DND-41 (cell line): ENCODE data around the gene EMILIN2.

Source experiments
- ATAC-seq: fragments of 200-7000 bp; cut with Tn5 transposase; 3 replicates; pipeline ENCODE4 v1.9.1; 2021; ENCODE audit warnings: low read depth; ENCODE audit not compliant: insufficient read depth
- DNase-seq: peaks from one replicate; pipeline ENCODE4 v3.0.0-alpha.2; 2020
- H2AFZ ChIP-seq: 2 replicates; pipeline ENCODE4 v1.6.0; 2012; ENCODE audit warnings: low read depth, low read length
- H3K27ac ChIP-seq: 2 replicates; pipeline ENCODE4 v1.5.1; 2012; ENCODE audit warnings: low read length, inconsistent platforms
- H3K27me3 ChIP-seq: fragments of 200-600 bp; sonication (generic); 2 replicates; pipeline ENCODE4 v1.6.0; 2012; ENCODE audit warnings: low read length, mild to moderate bottlenecking, inconsistent platforms; ENCODE audit not compliant: insufficient read depth, poor library complexity
- H3K36me3 ChIP-seq: 2 replicates; pipeline ENCODE4 v1.5.1; 2012; ENCODE audit warnings: low read length, inconsistent platforms; ENCODE audit not compliant: insufficient read depth
- H3K4me1 ChIP-seq: 2 replicates; pipeline ENCODE4 v1.5.1; 2012; ENCODE audit warnings: mild to moderate bottlenecking, low read length; ENCODE audit not compliant: insufficient read depth
- H3K4me2 ChIP-seq: 2 replicates; pipeline ENCODE4 v1.6.0; 2012; ENCODE audit warnings: mild to moderate bottlenecking, moderate library complexity, low read length, inconsistent platforms; ENCODE audit not compliant: insufficient read depth
- H3K4me3 ChIP-seq, 2 experiments: fragments of 200-600 bp in 1 of 2; shearing (Covaris generic) in 1 of 2; 2 replicates each; pipeline ENCODE4 v1.5.1; 2012 to 2016; ENCODE audit warnings: inconsistent platforms in 2 of 2, low read length in 2 of 2, mild to moderate bottlenecking in 2 of 2, low read depth in 1 of 2, moderate library complexity in 1 of 2
- H3K79me2 ChIP-seq: 2 replicates; pipeline ENCODE4 v1.6.0; 2012; ENCODE audit warnings: low read length, inconsistent platforms; ENCODE audit not compliant: insufficient read depth
- H3K9ac ChIP-seq: 2 replicates; pipeline ENCODE4 v1.6.0; 2012; ENCODE audit warnings: low read depth, mild to moderate bottlenecking, inconsistent platforms, low read length, moderate library complexity
- H3K9me3 ChIP-seq: 2 replicates; pipeline ENCODE4 v1.5.1; 2012; ENCODE audit warnings: low read length, moderate library complexity, mild to moderate bottlenecking, inconsistent platforms; ENCODE audit not compliant: insufficient read depth, severe bottlenecking
- H4K20me1 ChIP-seq: 2 replicates; pipeline ENCODE4 v1.6.0; 2012; ENCODE audit warnings: low read length; ENCODE audit not compliant: insufficient read depth
- CTCF ChIP-seq: IDR thresholded peaks from 2 replicates; pipeline ENCODE4 v1.5.1; 2012; ENCODE audit warnings: borderline replicate concordance, low read length, moderate library complexity, mild to moderate bottlenecking; ENCODE audit not compliant: poor library complexity, severe bottlenecking; ENCODE audit errors: extremely low read depth
- EZH2 ChIP-seq: IDR thresholded peaks from 3 replicates; pipeline ENCODE4 v1.6.1; 2012; ENCODE audit warnings: borderline replicate concordance, low read depth, mild to moderate bottlenecking, moderate library complexity, low read length, inconsistent platforms; ENCODE audit not compliant: severe bottlenecking

Gene EMILIN2

GRCh38 chr18:2854875-2855274 is 8.1 kb downstream of the EMILIN2 start:
- no peaks in the 10 kb centered on the region for H3K9me3 ChIP-seq
- TF ChIP-seq EZH2 (no peak), CTCF (no peak)
- H3K36me3 ChIP-seq = no peaks in the 10 kb centered on the region
- no peaks in the 10 kb centered on the region for H3K79me2 ChIP-seq
- H3K9ac ChIP-seq = no peak overlapping the region
- no peaks in the 10 kb centered on the region for H3K4me1 ChIP-seq
- ATAC-seq (no peak), DNase-seq (no peak)
- no peaks in the 10 kb centered on the region for H4K20me1 ChIP-seq
- no peak overlapping the region for H2AFZ ChIP-seq
- H3K4me2 ChIP-seq = no peak overlapping the region
- no peak overlapping the region for H3K27ac ChIP-seq
- H3K27me3 ChIP-seq = peaks cover 23% of the 10 kb centered on the region
- no peak overlapping the region for H3K4me3 ChIP-seq

GRCh38 chr18:2855560-2856350 is 8.9 kb downstream of the EMILIN2 start:
- Histone ChIP-seq H3K4me2 (no peak overlapping the region), H3K79me2 (no peaks in the 10 kb centered on the region), H3K27ac (no peak overlapping the region), H3K4me1 (no peaks in the 10 kb centered on the region), H3K9me3 (no peaks in the 10 kb centered on the region), H3K4me3 (no peak overlapping the region), H3K36me3 (no peaks in the 10 kb centered on the region), H3K9ac (no peak overlapping the region), H2AFZ (no peak overlapping the region), H4K20me1 (no peaks in the 10 kb centered on the region), H3K27me3 (peaks cover 16% of the 10 kb centered on the region)
- TF ChIP-seq CTCF (no peak), EZH2 (no peak)
- no peak for DNase-seq
- ATAC-seq = no peak

GRCh38 chr18:2856547-2857170 is 9.9 kb downstream of the EMILIN2 start:
- Histone ChIP-seq H3K9me3 (no peaks in the 10 kb centered on the region), H3K36me3 (no peaks in the 10 kb centered on the region), H2AFZ (no peak overlapping the region), H4K20me1 (no peaks in the 10 kb centered on the region), H3K4me2 (no peak overlapping the region), H3K4me3 (no peak overlapping the region), H3K79me2 (no peaks in the 10 kb centered on the region), H3K27ac (no peak overlapping the region), H3K9ac (no peak overlapping the region), H3K27me3 (peaks cover 16% of the 10 kb centered on the region), H3K4me1 (no peaks in the 10 kb centered on the region)
- DNase-seq = no peak
- ATAC-seq = peak; percentile 67; the same call in 2 of the 3 replicates
- no peak for TF ChIP-seq CTCF
- peak; percentile 30 for TF ChIP-seq EZH2
